ENCODE results near the gene CCDC83. TPM values are rescaled to one million over a fixed set of nuclear protein-coding genes. Genes with fewer than 3 reads are reported as not detected.
A peak's percentile ranks its signal among the peaks of the same experiment; 100 is the strongest.
"Not testable (repeated sequence)": the region's sequence is repeated elsewhere in the genome, so short reads cannot be mapped to it uniquely, and the experiment has no call there.

Gene CCDC83
- total and polyA plus RNA-seq, 2 experiments from 2014 or later, result not detected

- Histone ChIP-seq H3K27me3 (no peaks in the 10 kb centered on the region), H3K4me1 (ENCODE audit: low read depth) (no peaks in the 10 kb centered on the region), H3K9me3 (ENCODE audit: low read depth) (no peaks in the 10 kb centered on the region), H3K27ac (no peak overlapping the region), H3K36me3 (no peaks in the 10 kb centered on the region), H3K4me3 (no peak overlapping the region)
- no peak for TF ChIP-seq CTCF (IDR thresholded peaks at IDR 0.05; ENCODE audit: low read depth, low read length)
- peak in 1 of 2 donors; percentile 50 for DNase-seq (ENCODE audit: low read depth in 1 of 2, low spot score in 1 of 2)
Observed at GRCh38 chr11:85918910-85919794, 64.0 kb downstream of the CCDC83 start.

GRCh38 chr11:85922367-85922766 is 67.2 kb downstream of the CCDC83 start:
- no peaks in the 10 kb centered on the region for H3K36me3 ChIP-seq
- TF ChIP-seq CTCF (IDR thresholded peaks at IDR 0.05; ENCODE audit: low read depth, low read length), result no peak
- no peak overlapping the region for H3K27ac ChIP-seq
- H3K4me3 ChIP-seq, result no peak overlapping the region
- H3K27me3 ChIP-seq, result no peaks in the 10 kb centered on the region
- no peak for DNase-seq (ENCODE audit: low read depth in 1 of 2, low spot score in 1 of 2)
- no peaks in the 10 kb centered on the region for H3K4me1 ChIP-seq (ENCODE audit: low read depth)
- H3K9me3 ChIP-seq (ENCODE audit: low read depth), result no peaks in the 10 kb centered on the region

GRCh38 chr11:85923455-85923854 is 68.3 kb downstream of the CCDC83 start:
- H3K27ac ChIP-seq, result no peak overlapping the region
- DNase-seq (ENCODE audit: low read depth in 1 of 2, low spot score in 1 of 2), result no peak
- H3K36me3 ChIP-seq, result no peaks in the 10 kb centered on the region
- H3K4me3 ChIP-seq, result no peak overlapping the region
- H3K27me3 ChIP-seq, result no peaks in the 10 kb centered on the region
- no peaks in the 10 kb centered on the region for H3K4me1 ChIP-seq (ENCODE audit: low read depth)
- H3K9me3 ChIP-seq (ENCODE audit: low read depth), result no peaks in the 10 kb centered on the region
- no peak for TF ChIP-seq CTCF (IDR thresholded peaks at IDR 0.05; ENCODE audit: low read depth, low read length)

GRCh38 chr11:85926653-85927214 is 71.6 kb downstream of the CCDC83 start:
- H3K4me3 ChIP-seq; DNase-seq (ENCODE audit: low read depth in 1 of 2, low spot score in 1 of 2); H3K27ac ChIP-seq; H3K9me3 ChIP-seq (ENCODE audit: low read depth); H3K36me3 ChIP-seq; H3K4me1 ChIP-seq (ENCODE audit: low read depth); H3K27me3 ChIP-seq: not testable (repeated sequence)

GRCh38 chr11:85930879-85931366 is 75.7 kb downstream of the CCDC83 start:
- Histone ChIP-seq H3K27me3 (no peaks in the 10 kb centered on the region), H3K4me3 (no peak overlapping the region), H3K36me3 (no peaks in the 10 kb centered on the region), H3K9me3 (ENCODE audit: low read depth) (no peaks in the 10 kb centered on the region), H3K27ac (no peak overlapping the region), H3K4me1 (ENCODE audit: low read depth) (no peaks in the 10 kb centered on the region)
- DNase-seq (ENCODE audit: low read depth in 1 of 2, low spot score in 1 of 2), result no peak
- TF ChIP-seq CTCF (IDR thresholded peaks at IDR 0.05; ENCODE audit: low read depth, low read length), result no peak

GRCh38 chr11:85934596-85935169 is 79.5 kb downstream of the CCDC83 start:
- Histone ChIP-seq H3K9me3 (ENCODE audit: low read depth) (no peaks in the 10 kb centered on the region), H3K27me3 (no peaks in the 10 kb centered on the region), H3K4me1 (ENCODE audit: low read depth) (no peaks in the 10 kb centered on the region), H3K27ac (no peak overlapping the region), H3K36me3 (no peaks in the 10 kb centered on the region), H3K4me3 (no peak overlapping the region)
- DNase-seq (ENCODE audit: low read depth in 1 of 2, low spot score in 1 of 2), result peak in 1 of 2 donors; percentile 35
- TF ChIP-seq CTCF (IDR thresholded peaks at IDR 0.05; ENCODE audit: low read depth, low read length), result no peak

All from cardiac muscle cell (in vitro differentiated cells and primary cell).